Left lung (tissue), 10 donors: ENCODE data around the gene MTIF2. TPM values are rescaled to one million over a fixed set of nuclear protein-coding genes. Genes with fewer than 3 reads are reported as not detected.
"Not testable (repeated sequence)": the region's sequence is repeated elsewhere in the genome, so short reads cannot be mapped to it uniquely, and the experiment has no call there.

Experiments
- ATAC-seq: fragments of 200-7000 bp; cut with Tn5 transposase; one replicate; pipeline ENCODE4 v1.9.1; 2020; ENCODE audit warnings: moderate library complexity
- DNase-seq, 4 donors: peaks; one replicate each; pipeline ENCODE4 v3.0.0-alpha.2; 2013 to 2020
- H3K27ac ChIP-seq, 2 donors: fragments of 200-600 bp; sonication (generic) in 1 of 2; one replicate each; pipeline versions ENCODE4 v1.5.0 to v1.8.0; 2020 to 2021
- H3K27me3 ChIP-seq, 2 donors: fragments of 200-600 bp; sonication (generic) in 1 of 2; one replicate each; pipeline versions ENCODE4 v1.5.0 to v1.8.0; 2020 to 2021
- H3K36me3 ChIP-seq, 2 donors: fragments of 200-600 bp; sonication (generic) in 1 of 2; one replicate each; pipeline versions ENCODE4 v1.5.0 to v1.8.0; 2020 to 2021
- H3K4me1 ChIP-seq, 2 donors: fragments of 200-600 bp; one replicate each; pipeline ENCODE4 v1.8.0; 2021
- H3K4me3 ChIP-seq, 2 donors: fragments of 200-600 bp; sonication (generic) in 1 of 2; one replicate each; pipeline versions ENCODE4 v1.5.0 to v1.8.0; 2020 to 2021; ENCODE audit warnings: mild to moderate bottlenecking in 1 of 2
- H3K9me3 ChIP-seq, 2 donors: fragments of 200-600 bp; sonication (generic) in 1 of 2; one replicate each; pipeline versions ENCODE4 v1.5.0 to v1.8.0; 2020 to 2021
- intact Hi-C, 2 donors: fragments of 100-400 bp; cut with DNase I; formaldehyde crosslinking; loops; one replicate each; pipeline versions ENCODE4 v1.11.2 to v1.14.2; 2022
- polyA plus RNA-seq, 6 donors: library from polyadenylated mRNA; unstranded; fragments of 120-200 nt; gene quantifications; one replicate each; pipeline ENCODE4 v1.2.1, GENCODE V29; 2013; ENCODE audit not compliant: insufficient read length in 6 of 6
- total RNA-seq, 2 donors: library from RNA; stranded (reverse); fragmentation: NEBNext Ultra II Directional; extraction: Animal tissue kit (Norgen Biotek cat#: 25700); gene quantifications; one replicate each; pipeline ENCODE4 v1.2.1, GENCODE V29; 2021
- TF ChIP-seq, protein P1 (sequence below), 2 donors: fragments of 200-600 bp; sonication (generic) in 1 of 2; IDR thresholded peaks; one replicate each; pipeline versions ENCODE4 v1.5.0 to v1.8.0; 2021; ENCODE audit warnings: antibody characterized with exemption in 2 of 2
- donor health status: DM: no; HTN: yes; CAD: no.
- donor health status: DM: no; HTN: no; CAD: no.

Gene MTIF2
- total and polyA plus RNA-seq, 8 donors = 19.8 to 36.7 (median 33.5) TPM

DNA sequence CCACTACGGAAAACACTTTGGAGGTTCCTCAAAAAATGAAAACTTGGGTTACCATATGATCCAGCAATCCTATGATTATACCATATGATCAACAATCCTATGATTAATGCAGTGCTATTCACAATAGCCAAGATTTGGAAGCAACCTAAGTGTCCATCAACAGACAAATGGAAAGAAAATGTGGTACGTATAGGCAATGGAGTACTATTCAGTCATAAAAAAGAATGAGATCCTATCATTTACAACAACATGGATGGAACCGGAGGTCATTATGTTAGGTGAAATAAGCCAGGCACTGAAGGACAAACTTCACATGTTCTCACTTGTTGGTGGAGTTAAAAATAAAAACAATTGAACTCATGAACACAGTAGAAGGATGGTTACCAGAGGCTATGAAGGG is 64.5 kb downstream of the MTIF2 start:
- H3K27ac ChIP-seq = no peak overlapping the region

DNA sequence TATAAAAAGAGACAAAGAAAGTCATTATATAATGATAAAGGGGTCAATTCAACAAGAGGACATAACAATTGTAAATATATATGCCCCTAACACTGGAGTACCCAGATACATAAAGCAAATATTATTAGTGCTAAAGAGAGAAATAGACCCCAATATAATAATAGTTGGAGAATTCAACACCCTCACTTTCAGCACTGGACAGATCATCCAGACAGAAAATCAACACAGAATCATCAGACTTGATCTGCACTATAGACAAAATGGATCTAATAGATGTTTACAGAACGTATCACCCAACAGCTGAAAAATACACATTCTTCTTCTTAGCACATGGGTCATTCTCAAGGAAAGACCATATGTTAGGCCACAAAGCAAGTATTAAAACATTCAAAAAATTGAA is 68.6 kb downstream of the MTIF2 start:
- H3K4me1 ChIP-seq = no peaks in the 10 kb centered on the region
- DNase-seq = no peak
- no peak overlapping the region for H3K27ac ChIP-seq
- no peak for ATAC-seq
- peaks cover 0 to 6% of the 10 kb centered on the region in 2 donors for H3K36me3 ChIP-seq
- H3K9me3 ChIP-seq = peaks cover 0 to 15% of the 10 kb centered on the region in 2 donors
- intact Hi-C loops = no loop called here
- TF ChIP-seq, protein P1, sequence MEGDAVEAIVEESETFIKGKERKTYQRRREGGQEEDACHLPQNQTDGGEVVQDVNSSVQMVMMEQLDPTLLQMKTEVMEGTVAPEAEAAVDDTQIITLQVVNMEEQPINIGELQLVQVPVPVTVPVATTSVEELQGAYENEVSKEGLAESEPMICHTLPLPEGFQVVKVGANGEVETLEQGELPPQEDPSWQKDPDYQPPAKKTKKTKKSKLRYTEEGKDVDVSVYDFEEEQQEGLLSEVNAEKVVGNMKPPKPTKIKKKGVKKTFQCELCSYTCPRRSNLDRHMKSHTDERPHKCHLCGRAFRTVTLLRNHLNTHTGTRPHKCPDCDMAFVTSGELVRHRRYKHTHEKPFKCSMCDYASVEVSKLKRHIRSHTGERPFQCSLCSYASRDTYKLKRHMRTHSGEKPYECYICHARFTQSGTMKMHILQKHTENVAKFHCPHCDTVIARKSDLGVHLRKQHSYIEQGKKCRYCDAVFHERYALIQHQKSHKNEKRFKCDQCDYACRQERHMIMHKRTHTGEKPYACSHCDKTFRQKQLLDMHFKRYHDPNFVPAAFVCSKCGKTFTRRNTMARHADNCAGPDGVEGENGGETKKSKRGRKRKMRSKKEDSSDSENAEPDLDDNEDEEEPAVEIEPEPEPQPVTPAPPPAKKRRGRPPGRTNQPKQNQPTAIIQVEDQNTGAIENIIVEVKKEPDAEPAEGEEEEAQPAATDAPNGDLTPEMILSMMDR (IDR thresholded peaks at IDR 0.05) = no peak
- no peaks in the 10 kb centered on the region for H3K27me3 ChIP-seq
- H3K4me3 ChIP-seq = no peak overlapping the region

More for the DNA sequence above, 64.5 kb downstream of the MTIF2 start:
- H3K4me3 ChIP-seq = no peak overlapping the region
- H3K4me1 ChIP-seq = no peaks in the 10 kb centered on the region
- H3K9me3 ChIP-seq = peaks cover 0 to 15% of the 10 kb centered on the region in 2 donors
- TF ChIP-seq, protein P1 (IDR thresholded peaks at IDR 0.05) = no peak
- H3K36me3 ChIP-seq = peaks cover 0 to 6% of the 10 kb centered on the region in 2 donors
- ATAC-seq (no peak), DNase-seq (no peak)
- H3K27me3 ChIP-seq = no peaks in the 10 kb centered on the region
- intact Hi-C loops = no loop called here

DNA sequence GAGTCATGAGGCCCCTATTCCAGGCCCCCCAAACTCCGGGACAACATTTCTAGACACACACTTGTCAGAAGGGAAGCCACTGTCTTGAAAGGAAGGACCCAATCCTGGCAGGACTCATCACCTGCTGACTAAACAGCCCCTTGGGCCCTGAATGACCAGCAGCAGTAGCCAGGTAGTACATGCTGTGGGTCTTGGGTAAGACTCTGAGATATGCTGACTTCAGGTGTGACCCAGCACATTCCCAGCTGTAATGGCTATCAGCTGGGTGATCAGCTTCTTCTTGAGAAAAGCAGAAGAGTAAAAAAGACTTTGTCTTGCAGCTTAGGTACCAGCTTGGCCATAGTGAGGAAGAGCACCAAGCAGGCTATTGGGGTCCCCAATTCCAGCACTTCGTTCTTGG is 72.5 kb downstream of the MTIF2 start:
- ATAC-seq = no peak

DNA sequence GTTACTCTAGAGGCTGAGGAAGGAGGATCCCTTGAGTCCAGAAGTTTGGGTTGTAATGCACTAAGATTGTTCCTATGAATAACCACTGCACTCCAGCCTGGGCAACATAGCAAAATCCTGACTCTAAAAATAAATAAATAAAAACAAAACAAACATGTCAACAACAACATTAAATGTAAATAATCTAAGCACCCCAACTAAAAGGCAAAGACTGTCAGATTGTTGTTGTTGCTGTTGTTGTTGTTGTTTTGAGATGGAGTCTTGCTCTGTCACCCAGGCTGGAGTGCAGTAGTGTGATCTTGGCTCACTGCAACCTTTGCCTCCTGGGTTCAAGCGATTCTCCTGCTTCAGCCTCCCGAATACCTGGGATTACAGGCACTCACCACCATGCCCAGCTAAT is 77.1 kb downstream of the MTIF2 start:
- DNase-seq, H3K36me3 ChIP-seq, H3K27ac ChIP-seq, H3K4me1 ChIP-seq, H3K4me3 ChIP-seq, H3K9me3 ChIP-seq, intact Hi-C loops, ATAC-seq, H3K27me3 ChIP-seq: not testable (repeated sequence)

More for the DNA sequence above, 72.5 kb downstream of the MTIF2 start:
- TF ChIP-seq, protein P1 (IDR thresholded peaks at IDR 0.05) = no peak
- Histone ChIP-seq H3K4me3 (no peak overlapping the region), H3K36me3 (no peaks in the 10 kb centered on the region), H3K27me3 (no peaks in the 10 kb centered on the region), H3K4me1 (no peaks in the 10 kb centered on the region), H3K9me3 (peaks cover 0 to 12% of the 10 kb centered on the region in 2 donors), H3K27ac (no peak overlapping the region)
- DNase-seq = no peak
- intact Hi-C loops = no loop called here

DNA sequence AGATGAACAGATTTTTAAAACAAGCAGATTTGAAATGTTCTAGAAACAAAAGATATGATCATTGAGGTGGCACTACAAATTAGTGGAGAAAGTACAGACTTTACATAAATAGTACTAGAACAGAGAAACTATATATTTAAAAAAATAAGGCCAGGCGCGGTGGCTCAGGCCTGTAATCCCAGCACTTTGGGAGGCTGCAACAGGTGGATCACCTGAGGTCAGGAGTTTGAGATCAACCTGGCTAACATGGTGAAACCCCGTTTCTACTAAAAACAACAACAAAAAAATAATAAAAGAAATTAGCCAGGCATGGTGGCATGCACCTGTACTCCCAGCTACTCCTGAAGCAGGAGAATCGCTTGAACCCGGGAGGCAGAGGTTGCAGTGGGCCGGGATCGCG is 82.2 kb downstream of the MTIF2 start:
- H3K27ac ChIP-seq, H3K4me3 ChIP-seq, DNase-seq, intact Hi-C loops, H3K27me3 ChIP-seq, ATAC-seq, H3K36me3 ChIP-seq, H3K9me3 ChIP-seq, H3K4me1 ChIP-seq: not testable (repeated sequence)

Other genes with a start within 250 kb of the MTIF2 start
- gene RTN4, start 218.8 kb downstream of the MTIF2 start, total RNA-seq = 100 to 1,000 TPM; 317 to 373 TPM
- gene RTN4, start 218.8 kb downstream of the MTIF2 start, polyA plus RNA-seq = 100 to 1,000 TPM; 181 to 216 (median 199) TPM
- 1 to 10 TPM; 9.2 to 9.7 TPM for gene CLHC1, start 36.9 kb downstream of the MTIF2 start, total RNA-seq
- 10 to 100 TPM; 19.6 to 41.2 (median 31.4) TPM for gene CLHC1, start 36.9 kb downstream of the MTIF2 start, polyA plus RNA-seq
- 100 to 1,000 TPM; 703 to 736 TPM for gene RPS27A, start 36.5 kb downstream of the MTIF2 start, total RNA-seq
- 1,000 to 10,000 TPM; 2,005 to 2,515 (median 2,314) TPM for gene RPS27A, start 36.5 kb downstream of the MTIF2 start, polyA plus RNA-seq
- 100 to 1,000 TPM in 1 of 2 donors, 10 to 100 TPM in 1; 73.4 to 105 TPM for gene CCDC88A, start 150.6 kb upstream of the MTIF2 start, total RNA-seq
- gene CCDC88A, start 150.6 kb upstream of the MTIF2 start, polyA plus RNA-seq = 100 to 1,000 TPM in 3 of 6 donors, 10 to 100 TPM in 3; 85.2 to 107 (median 101) TPM